HepG2 (cell line): Measurements from ENCODE around the gene MTFR1L. TPM values are rescaled to one million over a fixed set of nuclear protein-coding genes. Genes with fewer than 3 reads are reported as not detected.

Source experiments
- ATAC-seq: fragments of 200-7000 bp; cut with Tn5 transposase; 3 replicates; pipeline ENCODE4 v1.9.1; 2020; ENCODE audit warnings: mild to moderate bottlenecking, moderate library complexity
- BruUV-seq: library from RNA; stranded (reverse); fragments of 400-500 nt; replicated peaks from 2 replicates; lab custom pipeline; 2021; lab: Mats Ljungman, UMichigan
- CTCF ChIA-PET: fragments of 300-600 bp; formaldehyde crosslinking; extraction: SDS; loops from one replicate; lab custom pipeline; 2021; ENCODE audit warnings: low total read pairs, inconsistent platforms, low intra/inter-chr PET ratio; lab: Yijun Ruan, JAX
- POLR2A ChIA-PET: fragments of 350-600 bp; sonication (Branson Sonifier 250); formaldehyde crosslinking; loops from one replicate; lab custom pipeline; 2020; ENCODE audit warnings: antibody characterized with exemption, inconsistent platforms; lab: Yijun Ruan, JAX
- DNase-seq: peaks from one replicate; pipeline ENCODE4 v3.0.0-alpha.2; 2015; ENCODE audit warnings: low spot score
- FAIRE-seq: peaks from 3 replicates; lab custom pipeline; 2011; peaks lifted over from hg19 to GRCh38; lab: Jason Lieb, UNC
- H2AFZ ChIP-seq: one replicate; pipeline ENCODE4 v1.6.1; 2011; ENCODE audit warnings: low read length, inconsistent platforms
- H3K27ac ChIP-seq: fragments of 300-600 bp; 3 replicates; pipeline ENCODE4 v1.8.0; 2011; ENCODE audit warnings: mixed run types, mild to moderate bottlenecking, mixed read lengths, low read length, inconsistent platforms; ENCODE audit not compliant: insufficient read depth; ENCODE audit errors: extremely low read length
- H3K27me3 ChIP-seq, 2 experiments: fragments of 200-600 bp in 1 of 2; 2 replicates in 1 of 2; 3 replicates in 1 of 2; pipeline versions ENCODE4 v1.6.0 to v1.8.0; 2011; ENCODE audit warnings: low read length in 2 of 2, mild to moderate bottlenecking in 2 of 2, moderate library complexity in 2 of 2, inconsistent platforms in 1 of 2; ENCODE audit not compliant: insufficient read depth in 2 of 2, control insufficient read depth in 1 of 2
- H3K36me3 ChIP-seq, 2 experiments: fragments of 200-600 bp in 1 of 2; replicated peaks in 1 of 2; 2 replicates in 1 of 2; 3 replicates in 1 of 2; pipeline versions ENCODE4 v1.5.1 to v1.8.0; 2011; ENCODE audit warnings: low read length in 2 of 2, inconsistent platforms in 1 of 2; ENCODE audit not compliant: insufficient read depth in 2 of 2, control insufficient read depth in 1 of 2
- H3K4me1 ChIP-seq: 2 replicates; pipeline ENCODE4 v1.5.1; 2012; ENCODE audit warnings: low read length, inconsistent platforms; ENCODE audit not compliant: insufficient read depth
- H3K4me2 ChIP-seq: 2 replicates; pipeline ENCODE4 v1.6.0; 2011; ENCODE audit warnings: low read depth, low read length, inconsistent platforms
- H3K4me3 ChIP-seq, 3 experiments: fragments of 200-600 bp in 1 of 3; sonication (generic), shearing (Covaris generic) in 1 of 3; replicated peaks in 1 of 3; 2 replicates each; pipeline ENCODE4 v1.5.1; 2011 to 2016; ENCODE audit warnings: low read length in 3 of 3, inconsistent platforms in 2 of 3, low read depth in 2 of 3, mild to moderate bottlenecking in 2 of 3, control low read depth in 1 of 3, mixed read lengths in 1 of 3; ENCODE audit not compliant: insufficient read depth in 1 of 3
- H3K79me2 ChIP-seq: one replicate; pipeline ENCODE4 v1.6.1; 2011; ENCODE audit warnings: low read length, inconsistent platforms; ENCODE audit not compliant: insufficient read depth
- H3K9ac ChIP-seq: 2 replicates; pipeline ENCODE4 v1.6.0; 2011; ENCODE audit warnings: mild to moderate bottlenecking, low read depth, low read length, inconsistent platforms; ENCODE audit not compliant: insufficient read depth
- H3K9me3 ChIP-seq: 2 replicates; pipeline ENCODE4 v1.5.1; 2012; ENCODE audit warnings: mild to moderate bottlenecking, low read length
- H4K20me1 ChIP-seq: 2 replicates; pipeline ENCODE4 v1.6.0; 2011; ENCODE audit warnings: inconsistent platforms, mild to moderate bottlenecking, low read length, moderate library complexity; ENCODE audit not compliant: insufficient read depth
- ARID4A ChIP-seq: sonication (generic); formaldehyde crosslinking; IDR thresholded peaks from 2 replicates; pipeline ENCODE4 v1.5.0; 2020; ENCODE audit warnings: mild to moderate bottlenecking, missing genetic modification reagents, borderline replicate concordance
- RFX1 ChIP-seq: fragments of 450-650 bp; IDR thresholded peaks from 2 replicates; pipeline ENCODE4 v1.6.1; 2017
- RNF219 ChIP-seq: sonication (generic); formaldehyde crosslinking; IDR thresholded peaks from 2 replicates; pipeline ENCODE4 v1.5.0; 2020; ENCODE audit warnings: mild to moderate bottlenecking, missing genetic modification reagents
- ZNF280D ChIP-seq: sonication (generic); formaldehyde crosslinking; IDR thresholded peaks from 2 replicates; pipeline ENCODE4 v1.5.1; 2020; ENCODE audit warnings: mild to moderate bottlenecking, missing genetic modification reagents
- ZNF296 ChIP-seq: sonication (generic); formaldehyde crosslinking; conservative IDR thresholded peaks from 2 replicates; pipeline ENCODE4 v1.5.0; 2020; ENCODE audit warnings: mild to moderate bottlenecking, missing genetic modification reagents
- ZNF44 ChIP-seq: sonication (generic); formaldehyde crosslinking; IDR thresholded peaks from 2 replicates; pipeline ENCODE4 v1.5.1; 2020; ENCODE audit warnings: mild to moderate bottlenecking, missing genetic modification reagents
- ZNF660 ChIP-seq: sonication (generic); formaldehyde crosslinking; IDR thresholded peaks from 2 replicates; pipeline ENCODE4 v1.5.1; 2020; ENCODE audit warnings: mild to moderate bottlenecking, low read depth, missing genetic modification reagents, borderline replicate concordance
- ZNF724P ChIP-seq: sonication (generic); formaldehyde crosslinking; IDR thresholded peaks from 2 replicates; pipeline ENCODE4 v1.8.0; 2022; ENCODE audit warnings: missing genetic modification reagents, borderline replicate concordance
- ZNF878 ChIP-seq: sonication (generic); formaldehyde crosslinking; IDR thresholded peaks from 2 replicates; pipeline ENCODE4 v1.8.1; 2023; ENCODE audit warnings: mild to moderate bottlenecking, missing genetic modification reagents, moderate library complexity
- WGBS: methylation state at CpG from one replicate; pipeline ENCODE4 v1.1.6; 2017; ENCODE audit warnings: low lambda C conversion rate; 5-methylcytosine and 5-hydroxymethylcytosine counted together
- in situ Hi-C: cut with HindIII; loops from 2 replicates; pipeline ENCODE4 v1.10.0; 2017; ENCODE audit warnings: low pct_unique_long_range_greater_than_20kb; ENCODE audit not compliant: extremely low pct_ligation_motif_present
- intact Hi-C: fragments of 100-400 bp; cut with micrococcal nuclease; formaldehyde crosslinking; loops from one replicate; pipeline ENCODE4 v1.10.0; 2022; ENCODE audit not compliant: unreplicated experiment
- polyA plus RNA-seq, 8 experiments: library from polyadenylated mRNA; depleted of rRNA in 3 of 8; stranded (reverse) in 7 of 8; unstranded in 1 of 8; fragments of >200 nt; fragmentation: Illumina TruSeq in 4 of 8; extraction: Trizol in 4 of 8; gene quantifications; 2 replicates each; pipeline versions ENCODE4 v1.2.1 to v1.2.3, GENCODE V29; 2011 to 2016; ENCODE audit warnings: low read depth in 4 of 8, missing spikeins in 1 of 8, mixed read lengths in 1 of 8; ENCODE audit not compliant: insufficient read depth in 1 of 8
- total RNA-seq, 5 experiments: library from RNA; depleted of rRNA; stranded (reverse); fragments of >200 nt; fragmentation: Illumina TruSeq; extraction: Trizol; gene quantifications; 2 replicates each; pipeline ENCODE4 v1.2.3, GENCODE V29; 2016; ENCODE audit warnings: low read depth in 1 of 5

The MTFR1L gene
- total and polyA plus RNA-seq, 2 of the 13 experiments (the other 11 are each of a cell fraction or from before 2014, with no cell fraction given), result 38.0 to 55.7 TPM

GRCh38 chr1:25800703-25801377 lies 18.9 kb upstream of the MTFR1L start:
- POLR2A ChIA-PET, result interaction anchor here (1.8 kb wide), 1 partner anchor 27 kb away, joined by 4 read pairs; no protein-coding TSS in a partner anchor
- H3K9ac ChIP-seq, result peak overlapping the region; percentile 69; the same call in 1 of the 2 replicates
- no peak overlapping the region for H3K27ac ChIP-seq
- no peak overlapping the region for H2AFZ ChIP-seq
- DNase-seq (no peak), FAIRE-seq (no peak), ATAC-seq (peak; percentile 8; the same call in 2 of the 3 replicates)
- BruUV-seq, result TSS peak; percentile 42
- peak overlapping the region; percentile 92 for H3K4me2 ChIP-seq
- in situ Hi-C loops (loop anchor here (25.0 kb wide), 1 partner anchor 189 kb away; the partner anchor contains the start of gene MAN1C1), intact Hi-C loops (no loop called here)
- peaks cover 26% of the 10 kb centered on the region for H3K4me1 ChIP-seq
- no peaks in the 10 kb centered on the region for H3K36me3 ChIP-seq
- H3K9me3 ChIP-seq, result no peaks in the 10 kb centered on the region
- peak overlapping the region; percentile 49 to 76 (median 74) for H3K4me3 ChIP-seq
- H3K27me3 ChIP-seq, result peaks cover 0 to 6% of the 10 kb centered on the region in 2 experiments; a peak in 1 of 5 replicates
- H4K20me1 ChIP-seq, result no peaks in the 10 kb centered on the region
- WGBS, result 74% methylated on average over 13 of the region's 15 CpGs
- no peaks in the 10 kb centered on the region for H3K79me2 ChIP-seq
- CTCF ChIA-PET, result no interaction called here
- TF ChIP-seq ZNF660 (CRISPR knock-in tag), result no peak
- TF ChIP-seq ZNF44 (CRISPR knock-in tag), result no peak
- peak; percentile 71; the same call in 1 of the 2 replicates for TF ChIP-seq ZNF296 (CRISPR knock-in tag)
- no peak for TF ChIP-seq ARID4A
- no peak for TF ChIP-seq RFX1
- TF ChIP-seq ZNF878 (CRISPR knock-in tag), result no peak
- TF ChIP-seq RNF219 (CRISPR knock-in tag), result no peak
- TF ChIP-seq ZNF724P (CRISPR knock-in tag), result no peak
- no peak for TF ChIP-seq ZNF280D
